Measurements from ENCODE around the gene ZMIZ1. TPM values are rescaled to one million over a fixed set of nuclear protein-coding genes. Genes with fewer than 3 reads are reported as not detected.

ZMIZ1 gene
- total and polyA plus RNA-seq, 12 donors, result 6.6 to 113 (median 55.1) TPM

DNA sequence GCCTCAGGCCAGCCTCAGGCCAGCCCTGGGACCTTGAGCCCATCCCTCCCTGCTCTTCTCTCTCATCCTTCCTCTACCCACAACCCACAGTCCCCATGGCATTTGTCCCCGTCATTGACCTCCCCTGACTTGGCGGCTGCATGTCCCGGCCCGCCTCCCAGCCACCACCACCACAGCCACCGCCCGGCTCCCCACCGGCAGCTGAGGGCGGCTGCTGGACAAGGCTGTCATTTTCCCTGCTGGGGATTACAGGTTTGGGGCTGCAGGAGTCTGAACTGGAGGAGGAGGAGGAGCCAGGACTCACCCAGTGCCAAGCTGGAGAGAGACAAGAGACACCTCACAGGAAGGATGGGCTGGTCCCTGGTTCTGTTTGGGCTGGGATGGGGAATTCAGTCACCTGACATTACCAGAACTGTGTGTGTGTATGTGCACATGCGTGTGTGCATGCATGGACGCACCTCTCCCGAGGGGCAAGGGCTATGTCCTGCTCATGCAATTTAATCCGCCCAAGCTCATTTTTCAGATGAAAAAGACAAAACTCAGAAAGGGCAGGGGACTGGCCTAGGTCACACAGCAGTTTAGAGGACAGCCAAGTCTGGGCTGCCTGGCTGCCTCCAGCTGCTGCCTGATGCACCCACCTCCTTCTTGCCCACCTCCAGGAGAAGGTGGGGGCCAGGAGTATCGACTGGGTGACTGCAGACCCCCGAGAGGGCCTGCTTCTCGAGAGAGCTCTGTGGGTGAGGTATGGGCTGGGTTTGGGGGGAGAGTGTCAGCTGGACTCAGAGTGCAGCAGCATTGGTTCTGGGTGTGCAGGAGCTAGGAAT is 113.1 kb downstream of the ZMIZ1 start:
- DNase-seq, result peak in 1 of 7 donors; percentile 62

DNA sequence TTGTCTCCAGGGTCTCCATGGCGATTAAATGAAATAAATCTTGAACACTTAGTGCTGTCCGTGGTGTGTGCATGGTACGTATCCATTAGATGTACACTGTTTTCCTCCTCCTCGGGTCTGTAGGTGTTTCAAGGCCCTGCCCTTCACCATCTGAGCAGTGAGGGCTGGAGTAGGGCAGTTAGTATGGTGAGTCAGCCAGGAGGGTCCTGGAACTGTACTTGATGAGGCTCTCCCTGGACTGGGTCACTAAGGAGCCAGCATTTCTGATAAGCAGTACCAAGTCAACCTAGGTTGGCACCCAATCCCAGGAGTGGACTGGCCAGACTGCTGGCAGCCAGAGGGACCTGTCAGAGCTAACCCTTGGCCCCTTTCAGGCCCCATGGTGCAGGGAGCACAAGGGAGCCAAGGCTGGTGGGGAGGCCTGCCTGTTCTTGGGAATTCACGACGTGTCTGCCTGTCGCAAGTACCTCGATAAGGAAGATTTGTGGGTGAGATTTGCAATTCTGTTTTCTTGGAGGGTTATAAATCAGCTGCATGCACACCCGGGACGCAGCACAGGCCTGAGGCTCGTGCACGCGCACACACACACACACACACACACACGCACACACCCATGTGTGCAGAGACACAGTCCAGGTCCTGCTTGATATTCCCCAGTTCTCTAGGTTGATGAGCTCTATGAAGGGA is 114.2 kb downstream of the ZMIZ1 start:
- Histone ChIP-seq H3K9me3 (replicated peaks in 1 of 3) (no peaks in the 10 kb centered on the region), H3K4me1 (replicated peaks in 1 of 2) (peaks cover 73 to 100% of the 10 kb centered on the region in 2 donors), H3K36me3 (replicated peaks in 1 of 2) (peaks cover 0 to 7% of the 10 kb centered on the region in 2 donors), H3K4me3 (no peak overlapping the region), H3K27ac (peak overlapping the region; percentile 9 to 84 (median 74)), H3K27me3 (no peaks in the 10 kb centered on the region)
- intact Hi-C loops (cut with DNase I), result loop anchor here in 1 of 2 donors (5.0 kb wide), 1 partner anchor 86 kb away; no protein-coding TSS in a partner anchor
- TF ChIP-seq, protein P1, sequence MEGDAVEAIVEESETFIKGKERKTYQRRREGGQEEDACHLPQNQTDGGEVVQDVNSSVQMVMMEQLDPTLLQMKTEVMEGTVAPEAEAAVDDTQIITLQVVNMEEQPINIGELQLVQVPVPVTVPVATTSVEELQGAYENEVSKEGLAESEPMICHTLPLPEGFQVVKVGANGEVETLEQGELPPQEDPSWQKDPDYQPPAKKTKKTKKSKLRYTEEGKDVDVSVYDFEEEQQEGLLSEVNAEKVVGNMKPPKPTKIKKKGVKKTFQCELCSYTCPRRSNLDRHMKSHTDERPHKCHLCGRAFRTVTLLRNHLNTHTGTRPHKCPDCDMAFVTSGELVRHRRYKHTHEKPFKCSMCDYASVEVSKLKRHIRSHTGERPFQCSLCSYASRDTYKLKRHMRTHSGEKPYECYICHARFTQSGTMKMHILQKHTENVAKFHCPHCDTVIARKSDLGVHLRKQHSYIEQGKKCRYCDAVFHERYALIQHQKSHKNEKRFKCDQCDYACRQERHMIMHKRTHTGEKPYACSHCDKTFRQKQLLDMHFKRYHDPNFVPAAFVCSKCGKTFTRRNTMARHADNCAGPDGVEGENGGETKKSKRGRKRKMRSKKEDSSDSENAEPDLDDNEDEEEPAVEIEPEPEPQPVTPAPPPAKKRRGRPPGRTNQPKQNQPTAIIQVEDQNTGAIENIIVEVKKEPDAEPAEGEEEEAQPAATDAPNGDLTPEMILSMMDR (IDR thresholded peaks at IDR 0.05), result no peak
- TF ChIP-seq POLR2A (IDR thresholded peaks at IDR 0.05), result peak in 1 of 2 donors; percentile 40
- peak in 6 of 7 donors; percentile 77 to 87 (median 85) for DNase-seq
- 13 to 34% (median 33%) methylated on average over 7 to 14 of the region's 14 CpGs for WGBS, 4 donors

More for the DNA sequence above, 113.1 kb downstream of the ZMIZ1 start:
- no peak overlapping the region for H3K4me3 ChIP-seq
- no peaks in the 10 kb centered on the region for H3K36me3 ChIP-seq (replicated peaks in 1 of 2)
- H3K27ac ChIP-seq, result peak overlapping the region; percentile 9 to 84 (median 74)
- intact Hi-C loops (cut with DNase I), result loop anchor here in 1 of 2 donors (5.0 kb wide), 1 partner anchor 85 kb away; no protein-coding TSS in a partner anchor
- peaks cover 73 to 100% of the 10 kb centered on the region in 2 donors for H3K4me1 ChIP-seq (replicated peaks in 1 of 2)
- 32 to 53% (median 43%) methylated on average over 10 to 15 of the region's 15 CpGs for WGBS, 4 donors
- TF ChIP-seq, protein P1 (IDR thresholded peaks at IDR 0.05), result no peak
- no peak for TF ChIP-seq POLR2A (IDR thresholded peaks at IDR 0.05)
- no peaks in the 10 kb centered on the region for H3K9me3 ChIP-seq (replicated peaks in 1 of 3)
- no peaks in the 10 kb centered on the region for H3K27me3 ChIP-seq

DNA sequence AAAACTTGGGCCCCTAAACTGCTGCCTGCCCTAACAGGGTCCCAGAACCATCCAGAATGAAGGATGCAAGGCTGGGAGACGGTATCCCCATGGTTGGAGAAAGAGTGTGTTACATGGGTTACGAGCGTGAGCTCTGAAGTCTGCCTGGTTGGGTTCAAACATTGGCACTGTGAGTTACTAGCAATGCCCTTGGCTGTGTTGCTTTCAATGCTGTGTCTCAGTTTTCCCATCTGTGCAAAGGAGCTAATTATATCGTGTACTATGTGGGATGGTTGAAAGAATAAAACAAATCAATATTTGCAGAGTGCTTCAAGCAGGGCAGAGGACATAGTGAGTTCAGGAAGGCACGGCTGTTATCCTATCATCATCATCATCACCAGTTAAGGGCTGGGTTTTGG is 114.7 kb downstream of the ZMIZ1 start:
- no peaks in the 10 kb centered on the region for H3K27me3 ChIP-seq
- peak overlapping the region in 3 of 5 donors; percentile 74 to 84 (median 83) for H3K27ac ChIP-seq
- intact Hi-C loops (cut with DNase I), result loop anchor here in 1 of 2 donors (5.0 kb wide), 1 partner anchor 86 kb away; no protein-coding TSS in a partner anchor
- DNase-seq, result no peak
- no peak overlapping the region for H3K4me3 ChIP-seq
- TF ChIP-seq, protein P1 (IDR thresholded peaks at IDR 0.05), result no peak
- TF ChIP-seq POLR2A (IDR thresholded peaks at IDR 0.05), result no peak
- H3K9me3 ChIP-seq (replicated peaks in 1 of 3), result no peaks in the 10 kb centered on the region
- WGBS, 4 donors, result 85 to 87% (median 86%) methylated on average over 5 of the region's 5 CpGs
- peaks cover 0 to 7% of the 10 kb centered on the region in 2 donors for H3K36me3 ChIP-seq (replicated peaks in 1 of 2)
- H3K4me1 ChIP-seq (replicated peaks in 1 of 2), result peaks cover 68 to 99% of the 10 kb centered on the region in 2 donors

DNA sequence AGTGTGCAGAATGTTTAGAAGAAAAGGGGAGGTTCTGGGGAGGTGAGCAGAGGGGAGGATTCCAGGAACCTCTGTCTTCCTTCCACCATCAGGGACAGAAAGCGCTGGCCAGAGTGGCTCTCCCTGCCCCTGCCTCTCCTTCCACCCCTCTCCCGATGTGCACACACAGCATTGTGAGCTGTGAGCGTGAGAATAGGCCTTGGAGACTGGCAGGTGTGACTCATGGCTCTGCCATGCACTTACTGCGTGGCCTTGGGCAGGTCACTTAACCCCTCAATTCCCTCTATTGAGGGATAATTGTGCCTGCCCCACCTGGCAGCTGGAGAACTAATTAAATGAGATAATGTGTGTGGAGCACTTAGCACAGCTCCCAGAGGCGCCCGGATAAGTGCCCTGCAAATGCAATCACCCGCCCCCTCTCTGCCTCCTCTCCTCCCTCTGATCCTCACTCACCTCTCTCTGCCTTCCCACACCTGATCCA is 115.4 kb downstream of the ZMIZ1 start:
- peaks cover 0 to 7% of the 10 kb centered on the region in 2 donors for H3K36me3 ChIP-seq (replicated peaks in 1 of 2)
- intact Hi-C loops (cut with DNase I), result loop anchor here in 1 of 2 donors (5.0 kb wide), 1 partner anchor 87 kb away; no protein-coding TSS in a partner anchor
- WGBS, 4 donors, result 24 to 51% (median 40%) methylated on average over 5 to 7 of the region's 7 CpGs
- no peak overlapping the region for H3K4me3 ChIP-seq
- TF ChIP-seq POLR2A (IDR thresholded peaks at IDR 0.05), result peak in 1 of 2 donors; percentile 55
- TF ChIP-seq, protein P1 (IDR thresholded peaks at IDR 0.05), result no peak
- no peaks in the 10 kb centered on the region for H3K27me3 ChIP-seq
- peaks cover 64 to 98% of the 10 kb centered on the region in 2 donors for H3K4me1 ChIP-seq (replicated peaks in 1 of 2)
- no peaks in the 10 kb centered on the region for H3K9me3 ChIP-seq (replicated peaks in 1 of 3)
- peak in 6 of 7 donors; percentile 66 to 83 (median 74) for DNase-seq
- peak overlapping the region in 4 of 5 donors; percentile 54 to 84 (median 78) for H3K27ac ChIP-seq

Data from adrenal gland (tissue), 12 donors.